ENCODE data around the gene NAALADL2.

DNA sequence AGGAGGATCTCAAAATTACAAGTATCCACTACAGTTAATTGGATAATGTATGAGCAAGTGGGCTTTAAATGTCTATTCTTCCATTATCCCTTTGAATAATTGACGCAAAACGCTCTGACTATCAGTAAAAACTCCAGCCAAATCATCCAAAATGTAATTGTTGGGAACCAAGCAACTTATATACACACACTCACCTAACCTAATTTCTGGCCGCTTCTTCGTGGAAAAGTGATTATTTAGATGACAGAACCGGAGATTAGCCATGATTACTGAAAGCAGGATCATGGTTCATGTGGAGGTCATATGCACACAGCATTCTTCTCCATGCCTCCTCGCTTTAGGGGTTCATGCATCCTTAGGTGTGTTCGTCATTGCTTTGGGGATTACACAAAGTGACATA lies 992.4 kb downstream of the NAALADL2 start:
- no peak for TF ChIP-seq POLR2AphosphoS5 (IDR thresholded peaks at IDR 0.05; ENCODE audit: borderline replicate concordance, low read depth, low read length)
- no peak for TF ChIP-seq EZH2 (IDR thresholded peaks at IDR 0.05)
